ENCODE data around the gene MARCHF3.

DNA sequence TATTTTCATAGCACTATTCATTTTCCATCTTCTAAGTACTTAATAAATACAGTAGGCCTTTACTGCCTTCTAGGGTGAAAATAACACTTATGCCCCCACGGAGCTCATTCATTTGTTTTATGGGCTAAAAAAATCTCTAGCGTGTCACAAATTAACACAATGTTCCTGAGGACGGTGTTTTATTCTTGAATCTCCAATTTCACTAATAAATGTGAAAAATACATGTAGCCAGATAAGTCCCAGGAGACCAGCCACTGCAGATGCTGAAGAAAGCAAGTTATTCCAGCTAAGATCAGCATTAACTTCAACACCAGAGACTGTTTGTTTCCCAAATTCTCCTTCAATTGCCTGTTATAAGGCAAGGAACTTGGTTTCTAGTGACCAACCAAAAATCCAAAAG lies 102.3 kb downstream of the MARCHF3 start:
- TF ChIP-seq, protein P1, sequence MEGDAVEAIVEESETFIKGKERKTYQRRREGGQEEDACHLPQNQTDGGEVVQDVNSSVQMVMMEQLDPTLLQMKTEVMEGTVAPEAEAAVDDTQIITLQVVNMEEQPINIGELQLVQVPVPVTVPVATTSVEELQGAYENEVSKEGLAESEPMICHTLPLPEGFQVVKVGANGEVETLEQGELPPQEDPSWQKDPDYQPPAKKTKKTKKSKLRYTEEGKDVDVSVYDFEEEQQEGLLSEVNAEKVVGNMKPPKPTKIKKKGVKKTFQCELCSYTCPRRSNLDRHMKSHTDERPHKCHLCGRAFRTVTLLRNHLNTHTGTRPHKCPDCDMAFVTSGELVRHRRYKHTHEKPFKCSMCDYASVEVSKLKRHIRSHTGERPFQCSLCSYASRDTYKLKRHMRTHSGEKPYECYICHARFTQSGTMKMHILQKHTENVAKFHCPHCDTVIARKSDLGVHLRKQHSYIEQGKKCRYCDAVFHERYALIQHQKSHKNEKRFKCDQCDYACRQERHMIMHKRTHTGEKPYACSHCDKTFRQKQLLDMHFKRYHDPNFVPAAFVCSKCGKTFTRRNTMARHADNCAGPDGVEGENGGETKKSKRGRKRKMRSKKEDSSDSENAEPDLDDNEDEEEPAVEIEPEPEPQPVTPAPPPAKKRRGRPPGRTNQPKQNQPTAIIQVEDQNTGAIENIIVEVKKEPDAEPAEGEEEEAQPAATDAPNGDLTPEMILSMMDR (IDR thresholded peaks at IDR 0.05; ENCODE audit: extremely low read depth in 1 of 2, insufficient read depth in 1 of 2, low read depth in 1 of 2, low read length in 2 of 2): no peak
- TF ChIP-seq POLR2A (IDR thresholded peaks at IDR 0.05; ENCODE audit: low read depth, low read length): no peak
- TF ChIP-seq GATA2 (IDR thresholded peaks at IDR 0.05; ENCODE audit: insufficient read depth, insufficient read length, low read depth, low read length): no peak

Measured in endothelial cell of umbilical vein (primary cell).